HG03097 (cell line): Measurements from ENCODE around the gene DCAF5.
"Not testable (repeated sequence)": the region's sequence is repeated elsewhere in the genome, so short reads cannot be mapped to it uniquely, and the experiment has no call there.

Experiments
- ATAC-seq: cut with Tn5 transposase; IDR thresholded peaks from one replicate; pipeline ENCODE4 v1.9.1; 2021; ENCODE audit not compliant: unreplicated experiment, low FRiP score

Gene DCAF5

GRCh38 chr14:69044296-69044695, 108.6 kb downstream of the DCAF5 start:
- ATAC-seq: no peak

- no peak for ATAC-seq
Observed at GRCh38 chr14:69043596-69044260, 109.2 kb downstream of the DCAF5 start.

GRCh38 chr14:69042787-69043444, 110.0 kb downstream of the DCAF5 start:
- no peak for ATAC-seq

- ATAC-seq: no peak
Observed at GRCh38 chr14:69042299-69042698, 110.6 kb downstream of the DCAF5 start.

GRCh38 chr14:69041783-69042182, 111.1 kb downstream of the DCAF5 start:
- no peak for ATAC-seq

GRCh38 chr14:69040353-69040752, 112.6 kb downstream of the DCAF5 start:
- no peak for ATAC-seq

- no peak for ATAC-seq
Observed at GRCh38 chr14:69039288-69039628, 113.7 kb downstream of the DCAF5 start.

GRCh38 chr14:69038455-69039287, 114.2 kb downstream of the DCAF5 start:
- no peak for ATAC-seq

GRCh38 chr14:69037790-69038454, 115.0 kb downstream of the DCAF5 start:
- no peak for ATAC-seq

GRCh38 chr14:69036757-69037506, 116.0 kb downstream of the DCAF5 start:
- ATAC-seq: no peak

- no peak for ATAC-seq
Observed at GRCh38 chr14:69034612-69035262, 118.2 kb downstream of the DCAF5 start.

- no peak for ATAC-seq
Observed at GRCh38 chr14:69027242-69027913, 125.5 kb downstream of the DCAF5 start.

- ATAC-seq: no peak
Observed at GRCh38 chr14:69023035-69023434, 129.9 kb downstream of the DCAF5 start.

- ATAC-seq: not testable (repeated sequence)
Observed at GRCh38 chr14:69022093-69022492, 130.8 kb downstream of the DCAF5 start.

- no peak for ATAC-seq
Observed at GRCh38 chr14:69017706-69018105, 135.2 kb downstream of the DCAF5 start.

- ATAC-seq: no peak
Observed at GRCh38 chr14:69014829-69015259, 138.1 kb downstream of the DCAF5 start.

GRCh38 chr14:69013943-69014782, 138.8 kb downstream of the DCAF5 start:
- ATAC-seq: no peak

GRCh38 chr14:69012256-69012953, 140.5 kb downstream of the DCAF5 start:
- no peak for ATAC-seq
